Iris pigment epithelial cell (primary cell): ENCODE data around the gene ACTL10.

Source experiments
- DNase-seq: peaks from one replicate; pipeline ENCODE4 v3.0.0-alpha.2; 2011; ENCODE audit warnings: low read depth

Gene ACTL10

DNA sequence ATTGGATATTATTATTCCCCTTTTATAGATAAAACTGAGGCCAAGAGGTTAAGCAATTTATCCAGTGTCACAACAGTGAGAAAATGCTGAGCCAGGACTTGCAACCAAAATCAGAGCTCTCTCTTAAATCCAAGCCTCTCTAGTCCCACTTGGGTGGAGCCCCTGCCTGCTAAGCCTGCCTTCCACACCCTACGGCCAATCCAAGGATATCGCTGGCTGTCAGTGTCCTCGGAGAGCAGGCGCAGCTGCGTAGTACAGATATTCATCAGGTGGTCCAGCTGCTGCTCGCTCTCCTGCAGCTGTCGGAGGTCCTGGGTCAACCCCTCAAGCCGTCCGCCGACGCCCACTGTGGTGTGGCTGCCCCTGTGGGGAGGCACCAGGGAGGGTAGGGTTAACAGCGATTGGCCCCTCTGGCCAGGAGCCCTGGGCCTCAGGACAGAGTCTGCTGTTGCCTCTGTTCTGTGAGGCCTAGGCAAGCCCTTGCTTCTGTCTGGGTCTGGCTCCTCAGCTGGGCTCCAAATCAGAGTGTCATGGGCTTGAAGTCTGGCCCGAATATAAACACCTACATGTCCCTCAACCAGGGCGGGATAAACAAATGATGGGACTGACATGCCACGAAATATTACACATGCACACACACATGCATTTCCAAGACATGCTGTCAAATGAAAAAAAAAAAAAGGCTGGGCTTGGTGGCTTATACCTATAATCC is 11.4 kb downstream of the ACTL10 start:
- no peak for DNase-seq

- no peak for DNase-seq
Observed at GRCh38 chr20:33679758-33680485, 13.2 kb downstream of the ACTL10 start.

GRCh38 chr20:33680686-33681085 is 13.9 kb downstream of the ACTL10 start:
- DNase-seq = no peak

DNA sequence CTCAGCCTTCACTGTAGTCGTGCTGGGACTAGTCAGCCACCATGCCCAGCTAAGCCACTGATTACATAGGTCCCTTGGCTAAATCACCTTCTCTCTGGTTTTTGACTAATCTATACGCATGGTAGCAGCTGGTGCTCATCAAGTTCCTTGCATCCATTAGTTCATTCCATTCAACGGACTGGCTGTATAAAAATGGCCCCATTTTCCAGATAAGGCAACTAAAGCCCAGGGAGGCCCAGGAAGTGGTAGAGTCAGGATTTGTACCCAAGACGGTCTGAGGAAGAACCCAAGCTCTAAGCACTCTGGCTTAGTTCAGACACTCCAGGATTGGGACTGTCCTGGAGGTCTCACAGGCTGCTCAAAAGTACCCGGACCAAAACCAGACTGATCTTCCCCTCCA is 14.5 kb downstream of the ACTL10 start:
- DNase-seq = no peak

DNA sequence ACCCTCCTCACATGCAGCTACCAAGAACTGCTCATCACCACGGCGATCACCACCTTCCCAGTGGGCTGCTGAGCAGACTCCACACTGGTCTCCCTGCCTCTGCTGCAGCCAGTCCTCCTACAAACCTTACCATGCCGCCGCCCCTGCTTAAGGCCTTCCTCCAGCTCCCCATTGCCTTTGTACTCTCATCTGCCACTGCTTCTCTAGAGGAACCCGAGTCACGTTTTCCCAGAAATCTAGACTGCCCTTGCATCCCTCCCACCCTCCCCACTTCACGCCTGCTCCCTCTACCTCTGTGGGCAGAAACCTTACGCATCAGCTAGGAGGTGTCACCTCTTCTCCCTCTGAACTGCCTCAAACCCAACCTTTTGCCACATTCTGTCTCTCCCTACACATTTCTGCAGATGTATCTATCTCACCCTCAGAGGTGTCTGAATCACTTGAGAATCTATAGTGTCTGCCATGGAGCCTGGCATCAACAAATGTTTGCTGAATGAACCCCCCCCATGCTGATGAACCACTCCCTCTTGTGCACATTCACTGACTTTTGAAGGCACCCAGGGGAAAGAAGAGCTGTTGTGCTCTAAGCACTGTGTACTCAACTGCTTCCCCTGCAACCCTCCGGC is 15.1 kb downstream of the ACTL10 start:
- DNase-seq = no peak

DNA sequence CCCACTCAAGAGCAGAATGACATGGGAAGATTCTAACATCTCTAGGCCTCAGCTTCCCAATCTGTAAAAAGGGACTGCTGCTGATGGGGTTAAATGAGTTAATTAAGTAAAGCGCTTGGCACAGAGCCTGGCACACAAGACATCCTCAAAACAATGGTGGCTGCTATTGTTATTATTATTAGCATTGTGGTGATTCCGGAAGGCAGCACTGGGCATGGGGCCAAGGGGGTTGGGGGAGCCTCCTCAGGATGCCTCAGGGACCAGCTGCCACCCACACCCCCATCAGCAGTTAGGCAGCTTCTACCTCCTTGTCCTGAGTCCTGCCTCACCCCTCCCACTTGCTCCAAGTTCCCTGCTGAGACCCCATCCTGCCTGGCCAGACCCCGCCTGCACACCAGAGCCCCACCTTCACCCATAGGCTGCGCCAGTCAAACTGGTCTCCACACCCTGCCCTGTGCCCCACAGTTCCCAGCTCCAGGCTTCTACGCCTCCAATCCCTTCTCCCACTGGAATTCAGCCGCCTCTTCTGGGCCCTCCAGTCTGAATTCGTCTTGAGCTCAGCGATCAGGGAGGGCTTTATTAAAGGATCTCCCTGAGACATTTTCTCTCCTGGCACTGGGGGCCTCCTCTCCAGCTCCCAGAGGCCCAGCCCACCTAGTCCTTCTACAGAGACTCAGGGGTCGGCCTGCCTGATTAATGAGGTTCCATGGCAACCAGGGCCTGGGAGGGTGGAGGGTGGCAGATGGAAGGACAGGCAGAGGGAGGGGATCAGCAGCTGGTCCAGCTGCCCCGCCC is 18.0 kb downstream of the ACTL10 start:
- DNase-seq = no peak

DNA sequence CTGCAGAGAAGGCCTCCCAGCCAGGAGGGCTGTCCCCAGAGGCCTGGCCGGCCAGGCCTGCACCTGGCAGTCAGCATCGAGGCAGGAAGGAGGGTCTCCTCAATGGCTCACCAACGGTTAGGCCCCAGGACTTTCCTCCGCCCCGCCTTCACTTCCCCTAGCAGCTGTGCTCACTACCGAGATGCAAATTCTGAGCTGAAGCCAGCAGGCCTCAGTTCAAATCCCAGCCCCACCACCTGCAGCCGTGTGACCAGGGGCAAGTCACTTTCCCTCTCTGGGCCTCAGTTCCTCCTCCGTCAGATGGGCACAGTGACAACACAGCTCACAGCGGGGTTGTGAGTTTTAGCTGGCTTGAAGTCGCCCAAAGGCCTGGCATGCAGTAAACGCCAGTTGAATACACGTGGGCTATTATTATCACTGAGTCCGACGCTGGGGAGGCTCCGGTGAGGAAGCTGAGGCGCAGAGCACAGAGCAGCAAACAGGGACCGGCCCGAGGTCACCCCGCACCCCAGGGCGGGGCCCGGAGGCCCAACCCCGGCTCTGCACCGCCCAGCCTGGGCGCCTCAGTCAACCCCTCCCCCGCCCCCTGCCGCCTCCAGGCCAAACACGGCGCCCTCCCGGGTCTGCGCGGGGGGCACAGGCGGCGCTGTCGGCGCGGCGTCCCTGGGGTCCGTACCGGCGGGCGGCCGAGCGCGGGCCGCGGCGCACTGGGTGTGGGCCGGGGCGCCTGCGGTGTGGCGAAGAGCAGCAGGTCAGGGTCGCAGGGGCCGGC is 18.8 kb downstream of the ACTL10 start:
- no peak for DNase-seq

DNA sequence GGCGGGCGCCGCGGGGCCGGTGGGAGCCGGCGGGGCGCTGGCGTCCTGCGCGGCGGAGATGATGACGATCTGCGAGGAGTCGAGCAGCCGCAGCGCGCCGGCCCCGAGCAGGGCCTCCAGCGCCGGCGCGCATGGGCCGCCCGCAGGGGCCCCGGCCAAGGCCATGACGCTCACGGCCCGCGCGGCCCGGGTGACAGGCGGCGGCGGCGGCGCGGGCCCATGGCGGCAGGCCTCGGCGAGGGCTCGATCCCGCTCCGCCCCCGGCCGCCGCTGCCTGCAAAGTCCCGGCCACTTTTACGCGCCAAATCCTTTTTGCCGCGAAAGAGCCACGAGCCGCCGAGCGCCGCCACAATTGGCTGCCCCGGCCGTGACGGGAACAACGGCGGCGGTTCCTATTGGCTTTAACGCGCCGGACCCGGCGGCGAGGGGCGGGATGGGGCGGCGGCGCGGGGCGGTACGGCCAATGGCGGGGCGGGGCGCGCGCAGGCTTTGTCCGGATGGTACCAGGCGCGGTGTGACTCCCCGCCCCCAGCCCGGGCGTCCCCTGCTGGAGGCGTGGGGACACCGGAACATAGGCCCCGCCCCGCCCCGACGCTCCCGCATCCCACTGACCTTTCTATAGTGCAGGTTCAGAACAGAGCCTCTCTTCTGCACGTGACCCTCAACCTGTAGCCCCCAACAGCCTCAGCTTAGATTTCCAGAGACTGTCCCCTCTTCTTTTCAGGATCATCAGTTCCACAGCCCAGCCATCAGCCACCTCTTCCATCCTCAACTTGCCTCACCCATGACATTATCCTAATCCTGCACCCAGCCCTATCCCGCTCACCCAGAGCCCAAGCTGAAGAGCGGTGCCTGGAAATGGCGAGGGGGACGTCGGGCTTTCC is 19.6 kb downstream of the ACTL10 start, which contains the start of gene E2F1:
Gene E2F1 (minus strand): TSS at position 286 of the 884 bp plus-strand sequence. CDS start 121 bp downstream, at position 165.
- peak; percentile 94 for DNase-seq

GRCh38 chr20:33686984-33687366 is 20.2 kb downstream of the ACTL10 start:
- DNase-seq = no peak

- DNase-seq = no peak
Observed at GRCh38 chr20:33687370-33687915, 20.7 kb downstream of the ACTL10 start.

DNA sequence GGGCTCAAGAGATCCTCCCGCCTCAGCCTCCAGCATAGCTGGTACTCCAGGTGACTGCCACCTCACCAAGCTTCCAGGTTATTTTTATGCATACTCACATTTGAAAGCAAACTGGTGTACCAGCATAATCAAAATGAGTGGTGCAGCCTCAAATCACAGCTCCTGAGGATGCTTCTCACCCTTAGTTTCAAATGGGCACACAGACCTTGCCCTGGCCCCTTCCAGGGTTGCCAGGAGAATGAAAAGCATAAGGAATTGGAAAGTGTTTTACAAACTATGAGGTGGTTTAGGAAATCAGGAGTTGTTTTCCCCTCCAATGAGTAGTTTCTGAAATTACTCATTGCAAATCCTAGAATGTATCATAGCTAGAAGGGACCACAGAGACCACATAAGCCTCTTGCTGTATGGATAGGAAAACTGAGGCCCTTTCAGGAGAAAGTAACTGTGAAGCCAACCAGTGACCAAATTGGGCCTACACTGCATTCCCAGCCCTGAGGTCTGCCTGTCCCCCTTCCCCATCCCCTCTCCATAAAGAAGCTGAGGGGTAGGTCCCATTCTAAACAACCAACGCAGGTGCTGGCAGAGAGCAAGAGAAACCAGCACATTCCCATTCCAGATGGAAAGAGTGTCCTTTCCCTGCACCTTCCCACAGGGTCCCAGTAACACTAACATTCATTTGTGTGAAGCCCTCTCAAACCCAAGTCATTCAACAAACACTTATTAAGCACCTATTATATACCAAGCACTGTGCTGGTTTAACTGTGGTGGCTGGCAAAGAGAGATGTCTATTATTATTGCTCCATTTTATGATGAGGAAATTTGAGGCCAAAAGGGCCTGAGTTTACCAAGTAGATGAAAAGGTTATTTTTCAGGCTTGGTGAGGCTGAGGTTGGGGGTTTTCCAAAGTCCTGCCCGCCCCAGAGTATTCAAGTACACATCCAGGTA is 21.5 kb downstream of the ACTL10 start:
- DNase-seq = no peak

GRCh38 chr20:33688938-33689424 is 22.2 kb downstream of the ACTL10 start:
- no peak for DNase-seq

DNA sequence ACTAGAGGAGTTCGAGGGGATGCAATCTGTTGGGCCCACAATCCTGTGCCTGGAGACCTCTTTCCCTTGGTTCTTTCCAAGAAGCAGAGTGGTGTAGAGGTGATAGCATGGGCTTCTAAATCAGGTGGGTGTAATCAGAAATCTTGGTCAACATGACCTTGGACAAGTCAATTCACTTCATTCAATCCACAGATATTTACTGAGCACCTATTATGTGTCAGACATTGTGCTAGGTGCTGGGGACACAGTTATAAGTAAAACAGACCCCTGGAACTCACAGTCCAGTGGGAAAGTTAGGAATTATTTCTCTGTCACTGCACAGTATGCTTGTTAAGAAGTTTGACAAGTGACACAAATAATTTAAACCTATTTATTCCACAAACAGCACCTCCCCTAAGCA is 22.8 kb downstream of the ACTL10 start:
- DNase-seq = no peak

DNA sequence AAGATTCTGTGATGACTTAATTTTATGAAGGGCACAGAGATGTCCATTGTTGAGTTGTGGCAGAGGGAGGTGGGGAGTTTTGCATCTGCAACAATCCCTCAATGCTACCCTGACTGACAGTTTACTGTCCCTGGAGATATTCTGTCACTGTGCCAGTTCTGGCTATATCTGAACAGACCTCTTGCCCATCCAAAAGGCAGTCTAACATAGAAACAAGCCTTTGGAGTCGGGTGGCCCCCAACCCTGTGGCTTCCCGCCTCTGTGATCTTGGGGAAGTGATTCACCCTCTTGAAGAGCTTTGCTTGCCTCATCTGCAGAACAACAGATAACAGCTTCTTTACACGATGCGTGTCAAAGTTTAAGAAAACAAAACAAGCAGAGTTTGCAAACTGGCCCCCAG is 23.2 kb downstream of the ACTL10 start:
- peak; percentile 90 for DNase-seq

DNA sequence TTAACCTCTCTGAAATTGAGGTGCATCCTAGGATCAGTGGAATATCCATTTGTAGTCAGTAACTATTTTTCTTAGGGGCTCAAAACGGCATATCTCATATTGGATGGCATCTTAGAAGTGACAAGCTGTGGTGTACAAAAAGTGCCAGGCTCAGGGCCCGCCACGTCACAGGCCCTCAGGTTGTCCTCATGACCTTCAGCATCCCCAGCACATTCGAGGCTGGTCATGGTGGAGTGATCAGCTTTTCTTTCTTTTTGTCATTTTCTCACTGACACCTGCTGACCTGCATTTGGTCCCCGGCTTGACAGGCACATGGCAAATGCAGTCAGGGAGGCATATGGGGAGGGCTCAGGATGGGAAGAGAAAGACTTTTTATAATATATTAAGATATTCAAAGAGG is 26.5 kb downstream of the ACTL10 start:
- DNase-seq = no peak

GRCh38 chr20:33693741-33694638 is 27.2 kb downstream of the ACTL10 start:
- no peak for DNase-seq

DNA sequence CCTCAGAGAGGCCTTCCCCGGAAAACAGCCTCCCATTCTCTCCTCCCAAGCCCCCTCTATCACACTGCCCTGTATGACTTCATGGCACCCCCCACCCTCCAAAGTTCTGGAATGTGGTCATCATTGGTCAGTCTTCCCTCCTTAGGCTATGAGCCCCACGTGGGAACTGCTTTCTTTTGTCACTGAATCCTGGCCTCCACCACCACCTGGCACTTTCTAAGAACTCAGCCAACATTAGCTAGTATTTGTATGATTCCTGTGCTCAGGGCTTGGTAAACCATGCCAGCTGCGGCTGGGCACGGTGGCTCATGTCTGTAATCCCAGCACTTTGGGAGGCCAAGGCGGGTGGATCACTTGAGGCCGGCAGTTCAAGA is 27.9 kb downstream of the ACTL10 start:
- DNase-seq = no peak

GRCh38 chr20:33696448-33696847 is 29.7 kb downstream of the ACTL10 start:
- DNase-seq = no peak
